Psoas muscle (tissue), 8 donors: ENCODE results near the gene NXPH3. TPM values are rescaled to one million over a fixed set of nuclear protein-coding genes. Genes with fewer than 3 reads are reported as not detected.

Source experiments
- ATAC-seq, 4 donors: fragments of 200-7000 bp; cut with Tn5 transposase; one replicate each; pipeline ENCODE4 v1.9.1; 2020; ENCODE audit warnings: moderate library complexity in 3 of 4, mild to moderate bottlenecking in 2 of 4
- DNase-seq, 2 donors: peaks; one replicate each; pipeline ENCODE4 v3.0.0-alpha.2; 2020
- H3K27ac ChIP-seq: fragments of 200-600 bp; one replicate; pipeline ENCODE4 v1.8.0; 2022
- H3K27me3 ChIP-seq, 3 donors: fragments of 200-600 bp in 1 of 3; one replicate each; pipeline versions ENCODE4 v1.6.1 to v1.8.0; 2013 to 2022; ENCODE audit warnings: low read length in 2 of 3, mild to moderate bottlenecking in 2 of 3, moderate library complexity in 1 of 3; ENCODE audit not compliant: insufficient read depth in 3 of 3
- H3K36me3 ChIP-seq, 2 donors: fragments of 200-600 bp in 1 of 2; one replicate each; pipeline versions ENCODE4 v1.6.1 to v1.8.0; 2013 to 2022; ENCODE audit warnings: low read depth in 1 of 2, mild to moderate bottlenecking in 1 of 2, moderate library complexity in 1 of 2; ENCODE audit not compliant: insufficient read depth in 1 of 2
- H3K4me1 ChIP-seq: fragments of 200-600 bp; one replicate; pipeline ENCODE4 v1.8.0; 2022
- H3K4me3 ChIP-seq: fragments of 200-600 bp; one replicate; pipeline ENCODE4 v1.8.0; 2022; ENCODE audit warnings: mild to moderate bottlenecking
- H3K9me3 ChIP-seq: fragments of 200-600 bp; one replicate; pipeline ENCODE4 v1.8.0; 2022
- WGBS, 3 donors: extraction: QIAGEN DNeasy Blood & Tissue Kit; methylation state at CpG; one replicate each; pipeline versions ENCODE4 v1.1.6 to v1.1.7; 2013; 5-methylcytosine and 5-hydroxymethylcytosine counted together
- intact Hi-C, 2 donors: fragments of 100-400 bp; cut with DNase I; formaldehyde crosslinking; loops; one replicate each; pipeline versions ENCODE4 v1.11.0 to v1.14.2; 2022
- polyA plus RNA-seq, 3 donors: library from polyadenylated mRNA; stranded (reverse); fragments of 200-250 nt; gene quantifications; one replicate each; pipeline ENCODE4 v1.2.3, GENCODE V29; 2013
- total RNA-seq, 4 donors: library from RNA; stranded (reverse); fragmentation: NEBNext Ultra II Directional in 2 of 4; extraction: Animal tissue kit (Norgen Biotek cat#: 25700) in 2 of 4; gene quantifications; one replicate each; pipeline versions ENCODE4 v1.2.1 to v1.2.4, GENCODE V29; 2021 to 2023
- TF ChIP-seq, protein P1 (sequence below): fragments of 200-600 bp; IDR thresholded peaks from one replicate; pipeline ENCODE4 v1.8.0; 2022; ENCODE audit warnings: antibody characterized with exemption
- donor health status: healthy with polysubstance abuse.
- donor health status: DM: no; HTN: no; CAD: no; lungs with moderate emphysema.
- donor health status: Bipolar disorder and iron deficiency.
- donor health status: healthy.
- donor health status: DM: yes; HTN: yes; CAD: no.
- donor health status: DM: no; HTN: no; CAD: no.
- donor health status: DM: no; HTN: no; CAD: no.
- donor health status: DM: yes; HTN: yes; CAD: no.

NXPH3 gene
- total and polyA plus RNA-seq, 7 donors: 0.39 to 1.8 (median 0.55) TPM

DNA sequence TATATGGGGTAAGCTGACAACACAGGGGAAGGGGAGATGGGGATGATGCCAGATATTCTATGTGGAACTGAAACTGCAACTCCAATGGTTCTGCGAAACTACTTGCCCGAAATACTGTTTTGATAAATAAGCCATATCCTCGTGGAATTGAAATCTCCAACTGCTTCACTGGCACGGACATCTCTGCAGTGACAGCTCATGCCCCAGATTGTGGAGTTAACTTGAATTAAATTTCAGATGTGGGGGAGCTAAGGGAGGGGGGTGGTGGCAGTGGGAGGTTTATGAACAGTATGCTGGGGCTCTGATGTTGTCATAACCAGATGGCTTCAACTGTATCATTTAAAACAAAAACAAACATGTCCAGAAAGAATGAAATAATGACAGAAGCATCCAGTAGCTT, 21.8 kb downstream of the NXPH3 start:
- H3K4me3 ChIP-seq: no peak overlapping the region
- no peaks in the 10 kb centered on the region for H3K4me1 ChIP-seq
- TF ChIP-seq, protein P1, sequence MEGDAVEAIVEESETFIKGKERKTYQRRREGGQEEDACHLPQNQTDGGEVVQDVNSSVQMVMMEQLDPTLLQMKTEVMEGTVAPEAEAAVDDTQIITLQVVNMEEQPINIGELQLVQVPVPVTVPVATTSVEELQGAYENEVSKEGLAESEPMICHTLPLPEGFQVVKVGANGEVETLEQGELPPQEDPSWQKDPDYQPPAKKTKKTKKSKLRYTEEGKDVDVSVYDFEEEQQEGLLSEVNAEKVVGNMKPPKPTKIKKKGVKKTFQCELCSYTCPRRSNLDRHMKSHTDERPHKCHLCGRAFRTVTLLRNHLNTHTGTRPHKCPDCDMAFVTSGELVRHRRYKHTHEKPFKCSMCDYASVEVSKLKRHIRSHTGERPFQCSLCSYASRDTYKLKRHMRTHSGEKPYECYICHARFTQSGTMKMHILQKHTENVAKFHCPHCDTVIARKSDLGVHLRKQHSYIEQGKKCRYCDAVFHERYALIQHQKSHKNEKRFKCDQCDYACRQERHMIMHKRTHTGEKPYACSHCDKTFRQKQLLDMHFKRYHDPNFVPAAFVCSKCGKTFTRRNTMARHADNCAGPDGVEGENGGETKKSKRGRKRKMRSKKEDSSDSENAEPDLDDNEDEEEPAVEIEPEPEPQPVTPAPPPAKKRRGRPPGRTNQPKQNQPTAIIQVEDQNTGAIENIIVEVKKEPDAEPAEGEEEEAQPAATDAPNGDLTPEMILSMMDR: no peak
- DNase-seq: no peak
- intact Hi-C loops: no loop called here
- 80 to 81% (median 80%) methylated on average over 4 of the region's 4 CpGs for WGBS, 3 donors
- no peaks in the 10 kb centered on the region for H3K27me3 ChIP-seq
- no peak overlapping the region for H3K27ac ChIP-seq
- no peaks in the 10 kb centered on the region for H3K9me3 ChIP-seq
- ATAC-seq: no peak
- peaks cover 16 to 93% of the 10 kb centered on the region in 2 donors for H3K36me3 ChIP-seq

DNA sequence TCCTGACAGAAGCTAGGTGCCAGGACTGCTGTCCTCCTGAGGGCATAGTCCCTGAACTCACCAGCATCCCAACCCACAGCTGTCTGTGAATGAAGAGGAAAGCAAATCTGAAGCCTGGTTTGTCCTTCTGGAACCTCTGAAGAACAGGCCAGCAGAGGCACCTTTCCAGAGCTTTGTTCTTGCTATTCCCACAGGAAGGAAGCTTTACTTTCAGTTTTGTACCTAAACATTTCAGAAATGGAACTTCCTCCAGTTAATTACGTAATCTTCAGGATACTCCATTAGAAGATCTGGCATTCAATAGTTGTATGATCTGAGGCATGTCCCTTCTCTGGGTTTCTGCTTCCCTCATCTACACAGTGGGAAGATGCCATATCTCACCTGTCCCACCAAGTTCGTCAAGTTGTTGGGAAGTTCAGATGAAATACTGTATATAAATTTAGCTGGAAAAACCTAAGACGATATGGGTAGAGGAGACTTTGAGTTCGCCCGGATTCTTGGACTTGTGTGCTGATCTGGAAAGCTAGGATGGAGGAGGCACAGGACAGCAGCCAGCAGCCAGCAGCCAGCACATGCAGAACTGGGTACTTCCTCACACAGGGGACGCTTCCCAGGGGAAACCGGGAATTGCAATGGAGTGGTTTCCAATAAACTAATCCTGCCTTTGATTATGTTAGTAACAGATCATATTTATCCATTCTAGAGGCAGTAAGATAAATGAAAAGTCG, 22.4 kb downstream of the NXPH3 start:
- 73 to 81% (median 73%) methylated on average over 8 of the region's 8 CpGs for WGBS, 3 donors
- intact Hi-C loops: no loop called here
- TF ChIP-seq, protein P1: no peak
- no peak overlapping the region for H3K4me3 ChIP-seq
- no peaks in the 10 kb centered on the region for H3K4me1 ChIP-seq
- DNase-seq (no peak), ATAC-seq (no peak)
- peaks cover 14 to 94% of the 10 kb centered on the region in 2 donors for H3K36me3 ChIP-seq
- H3K27me3 ChIP-seq: no peaks in the 10 kb centered on the region
- H3K27ac ChIP-seq: no peak overlapping the region
- H3K9me3 ChIP-seq: no peaks in the 10 kb centered on the region

DNA sequence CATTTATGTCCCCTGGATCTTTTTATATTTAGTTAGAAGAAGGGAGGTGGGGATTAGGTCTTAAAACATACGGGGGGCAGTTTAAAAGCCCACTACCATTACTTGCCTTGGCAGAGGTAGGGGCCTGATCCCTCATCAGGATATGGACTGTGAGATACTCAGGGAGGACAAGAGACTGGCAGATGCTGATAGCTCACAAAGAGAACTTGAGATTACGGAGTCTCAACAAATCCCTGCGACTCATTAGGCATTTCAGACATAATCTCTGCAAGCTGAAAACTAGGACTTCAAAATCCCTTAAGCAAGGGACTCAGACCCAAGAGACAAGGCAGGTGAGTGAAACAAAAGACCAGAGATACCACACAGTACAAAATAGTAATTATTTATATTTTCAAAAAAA, 23.2 kb downstream of the NXPH3 start:
- Histone ChIP-seq H3K4me3 (no peak overlapping the region), H3K9me3 (no peaks in the 10 kb centered on the region), H3K36me3 (peaks cover 14 to 94% of the 10 kb centered on the region in 2 donors), H3K4me1 (no peaks in the 10 kb centered on the region), H3K27me3 (no peaks in the 10 kb centered on the region), H3K27ac (no peak overlapping the region)
- intact Hi-C loops: no loop called here
- TF ChIP-seq, protein P1: no peak
- 81 to 87% (median 83%) methylated on average over 3 of the region's 3 CpGs for WGBS, 3 donors
- ATAC-seq (no peak), DNase-seq (no peak)

DNA sequence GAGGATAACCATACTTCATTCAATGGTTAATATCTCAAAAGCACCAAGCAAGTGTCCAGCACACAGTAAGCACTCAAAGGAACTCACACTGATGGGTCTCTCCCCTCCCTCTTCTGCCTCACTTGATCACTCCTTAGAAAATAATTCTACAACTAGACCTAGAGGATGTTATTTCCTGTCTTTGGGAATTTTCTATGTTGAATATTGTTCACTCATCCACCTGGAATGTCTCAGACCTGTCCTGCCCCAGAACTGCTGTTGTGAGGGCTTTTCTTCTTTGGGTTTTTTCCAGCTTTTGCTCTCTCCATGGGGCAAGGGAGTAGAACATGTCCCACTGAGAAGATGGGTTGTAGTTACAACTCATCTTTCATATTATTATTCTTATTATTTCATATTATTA, 25.3 kb downstream of the NXPH3 start:
- Histone ChIP-seq H3K4me3 (no peak overlapping the region), H3K36me3 (peaks cover 14 to 98% of the 10 kb centered on the region in 2 donors), H3K27me3 (no peaks in the 10 kb centered on the region), H3K4me1 (no peaks in the 10 kb centered on the region), H3K27ac (no peak overlapping the region), H3K9me3 (no peaks in the 10 kb centered on the region)
- ATAC-seq (no peak), DNase-seq (no peak)
- TF ChIP-seq, protein P1: no peak
- intact Hi-C loops: no loop called here

DNA sequence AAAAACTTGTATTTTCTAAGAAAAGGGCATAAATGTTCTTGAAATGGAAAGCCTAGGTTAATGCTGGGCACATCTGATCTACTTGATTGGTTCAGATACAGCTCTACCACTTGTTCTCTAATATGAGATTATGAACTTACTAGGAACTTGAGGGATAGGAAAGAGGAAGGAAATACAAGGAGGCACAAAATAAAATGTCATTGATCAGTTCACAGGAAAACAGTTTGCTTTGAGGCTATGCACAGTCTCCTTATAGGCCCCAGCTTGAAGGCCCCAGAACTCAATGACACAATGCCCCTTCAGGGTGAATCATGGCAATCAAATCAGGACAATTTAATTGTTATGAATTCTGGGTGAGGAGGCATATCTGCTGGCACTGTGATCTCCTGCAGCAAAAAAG, 27.1 kb downstream of the NXPH3 start:
- Histone ChIP-seq H3K27me3 (no peaks in the 10 kb centered on the region), H3K4me1 (no peaks in the 10 kb centered on the region), H3K36me3 (peaks cover 14 to 99% of the 10 kb centered on the region in 2 donors), H3K9me3 (no peaks in the 10 kb centered on the region), H3K4me3 (no peak overlapping the region), H3K27ac (peak overlapping the region; percentile 41)
- intact Hi-C loops: no loop called here
- DNase-seq (no peak), ATAC-seq (no peak)
- TF ChIP-seq, protein P1: no peak
